SK-N-MC (cell line): ENCODE data around the gene RALGAPA2.
A peak's percentile ranks its signal among the peaks of the same experiment; 100 is the strongest.

Experiments used
- DNase-seq: peaks from one replicate; pipeline ENCODE4 v3.0.0-alpha.2; 2011; ENCODE audit warnings: low read depth, low spot score
- H3K27ac ChIP-seq: fragments of 200-600 bp; sonication (generic); 2 replicates; pipeline ENCODE4 v1.5.1; 2016; ENCODE audit warnings: mixed run types
- H3K36me3 ChIP-seq: fragments of 200-600 bp; sonication (generic); 2 replicates; pipeline ENCODE4 v1.6.1; 2017; ENCODE audit warnings: antibody characterized with exemption, low read length, mixed read lengths; ENCODE audit not compliant: insufficient read depth
- H3K4me3 ChIP-seq: fragments of 200-600 bp; sonication (generic); 2 replicates; pipeline ENCODE4 v1.5.1; 2016
- H3K9ac ChIP-seq: fragments of 200-600 bp; sonication (generic); 2 replicates; pipeline ENCODE4 v1.8.0; 2017; ENCODE audit warnings: mixed run types, mixed read lengths; ENCODE audit not compliant: insufficient read length
- H3K9me3 ChIP-seq: fragments of 200-600 bp; sonication (generic); 2 replicates; pipeline ENCODE4 v1.6.1; 2017; ENCODE audit warnings: low read depth, mild to moderate bottlenecking, antibody characterized with exemption, low read length, moderate library complexity, mixed read lengths
- EZH2 ChIP-seq: fragments of 200-600 bp; sonication (generic); IDR thresholded peaks from one replicate; pipeline ENCODE4 v1.6.1; 2017; ENCODE audit warnings: antibody characterized with exemption
- FOXP2 ChIP-seq: optimal IDR thresholded peaks from 2 replicates; pipeline ENCODE3; 2011; ENCODE audit warnings: mild to moderate bottlenecking, moderate library complexity; ENCODE audit not compliant: insufficient read depth; ENCODE audit errors: extremely low read length, control extremely low read depth
- POLR2AphosphoS5 ChIP-seq: IDR thresholded peaks from 2 replicates; pipeline ENCODE4 v1.6.1; 2012; ENCODE audit warnings: mild to moderate bottlenecking, low read depth, low read length, borderline replicate concordance

RALGAPA2 gene

DNA sequence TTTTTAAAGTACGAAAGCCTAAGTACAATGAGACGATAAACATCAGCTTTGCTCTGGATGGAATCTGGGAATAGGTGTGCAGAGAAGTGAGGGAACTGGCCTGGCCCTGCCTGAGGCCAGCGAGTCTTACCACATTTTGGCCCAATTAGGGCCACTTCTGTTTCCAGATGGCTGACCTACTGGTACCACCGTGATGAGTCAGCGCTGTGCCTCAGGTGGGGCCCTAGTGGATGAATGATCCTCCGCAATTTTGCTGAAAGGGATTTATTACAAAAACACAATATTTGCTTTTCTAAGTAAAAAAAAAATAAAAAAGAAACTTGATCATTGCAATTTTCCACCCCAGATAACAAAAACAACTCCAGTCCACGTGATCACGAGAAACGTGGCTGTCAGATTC is 322.1 kb downstream of the RALGAPA2 start:
- TF ChIP-seq EZH2 = no peak
- no peak overlapping the region for H3K4me3 ChIP-seq
- H3K36me3 ChIP-seq = no peaks in the 10 kb centered on the region

DNA sequence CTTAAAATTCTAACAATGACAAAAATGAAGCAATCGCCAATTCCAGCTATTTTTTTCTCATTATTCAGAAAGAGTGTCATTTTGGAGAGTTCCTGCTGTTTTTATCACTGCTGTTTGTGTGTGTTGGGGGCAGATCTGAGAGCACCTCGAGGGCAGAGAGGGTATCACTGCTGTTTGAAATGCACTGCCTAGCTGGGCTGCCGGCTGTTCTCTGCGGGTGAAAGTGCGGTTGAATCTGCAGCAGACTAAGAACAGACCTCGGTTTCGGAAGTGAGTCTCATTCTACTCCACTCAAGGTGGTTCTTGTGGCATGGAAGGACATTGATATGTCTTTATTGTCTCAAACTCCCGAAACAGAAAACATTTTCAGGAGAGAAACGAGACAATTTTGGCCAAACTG is 326.3 kb downstream of the RALGAPA2 start:
- no peak for DNase-seq
- H3K36me3 ChIP-seq = no peaks in the 10 kb centered on the region
- no peaks in the 10 kb centered on the region for H3K9me3 ChIP-seq
- no peak overlapping the region for H3K27ac ChIP-seq
- no peak for TF ChIP-seq POLR2AphosphoS5
- no peak for TF ChIP-seq FOXP2
- TF ChIP-seq EZH2 = no peak
- H3K4me3 ChIP-seq = no peak overlapping the region
- no peak overlapping the region for H3K9ac ChIP-seq

More for the DNA sequence above, 322.1 kb downstream of the RALGAPA2 start:
- Histone ChIP-seq H3K27ac (no peak overlapping the region), H3K9ac (no peak overlapping the region), H3K9me3 (no peaks in the 10 kb centered on the region)
- DNase-seq = no peak

DNA sequence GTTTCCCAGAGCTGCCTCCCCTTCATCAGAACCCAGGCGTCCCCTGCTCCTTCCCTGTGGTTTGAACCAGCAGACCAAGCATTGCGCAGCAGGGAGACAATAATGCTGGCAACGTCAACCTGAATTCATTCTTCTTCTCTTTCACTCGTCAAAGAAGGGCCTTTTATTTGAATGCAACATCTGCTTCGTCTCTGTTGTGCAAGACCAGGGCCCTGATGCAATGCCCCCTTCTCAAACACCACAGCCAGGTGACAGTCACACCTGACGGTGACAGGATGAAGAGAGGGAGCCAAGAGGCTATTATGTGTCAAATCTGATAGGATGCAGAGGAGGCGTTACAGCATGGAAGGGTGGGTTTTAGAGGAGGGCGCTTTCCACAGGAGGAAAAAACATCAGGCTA is 336.6 kb downstream of the RALGAPA2 start:
- TF ChIP-seq EZH2 (no peak), FOXP2 (no peak), POLR2AphosphoS5 (no peak)
- DNase-seq = no peak
- Histone ChIP-seq H3K9ac (no peak overlapping the region), H3K36me3 (no peaks in the 10 kb centered on the region), H3K27ac (no peak overlapping the region), H3K9me3 (no peaks in the 10 kb centered on the region), H3K4me3 (no peak overlapping the region)

DNA sequence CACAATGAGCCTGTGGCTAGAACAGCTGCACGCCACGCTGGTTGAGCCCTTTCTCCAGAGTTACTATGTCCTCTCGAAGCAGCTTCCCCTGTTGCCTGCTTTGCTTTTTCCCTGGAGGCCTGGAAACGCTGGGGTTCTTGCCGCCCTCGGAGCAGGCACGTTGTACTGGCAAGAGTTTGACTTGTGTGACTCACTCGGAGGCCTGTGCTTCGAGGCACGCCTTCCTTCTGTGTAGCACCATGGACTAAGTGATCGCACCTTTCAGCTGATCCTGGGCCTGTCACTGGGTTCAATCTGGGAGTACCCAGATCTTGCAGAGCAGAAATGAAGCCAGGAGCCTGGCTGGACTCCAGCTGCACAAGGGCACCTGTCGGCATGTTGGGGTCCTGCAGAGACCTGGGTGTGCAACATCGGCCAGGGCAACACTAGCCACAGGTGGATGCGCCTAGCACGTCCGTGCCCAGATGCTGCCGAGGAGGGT is 339.3 kb downstream of the RALGAPA2 start:
- H3K4me3 ChIP-seq = no peak overlapping the region
- H3K27ac ChIP-seq = no peak overlapping the region
- no peaks in the 10 kb centered on the region for H3K36me3 ChIP-seq
- TF ChIP-seq POLR2AphosphoS5 (no peak), FOXP2 (no peak), EZH2 (no peak)
- H3K9ac ChIP-seq = no peak overlapping the region
- H3K9me3 ChIP-seq = no peaks in the 10 kb centered on the region
- no peak for DNase-seq

DNA sequence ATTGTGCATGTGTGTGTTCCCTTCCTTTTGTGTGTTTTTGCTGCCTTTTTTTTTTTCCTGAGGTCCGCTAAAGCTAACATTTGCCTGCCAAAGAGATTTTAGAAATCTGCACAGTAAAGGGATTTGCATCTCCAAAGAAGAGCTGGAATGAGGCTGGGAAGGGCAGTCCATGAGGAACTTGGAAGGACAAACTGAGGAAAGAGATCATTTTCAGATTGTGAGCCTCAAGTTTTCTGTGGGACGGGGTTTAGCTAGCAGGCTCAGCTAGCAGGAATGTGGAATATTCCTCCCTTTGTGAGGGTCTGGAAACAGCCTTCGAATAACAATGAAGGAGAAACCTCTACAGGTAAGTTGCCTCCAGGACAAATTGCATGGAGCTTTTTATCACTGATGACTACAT is 340.8 kb downstream of the RALGAPA2 start:
- Histone ChIP-seq H3K9me3 (no peaks in the 10 kb centered on the region), H3K4me3 (no peak overlapping the region), H3K36me3 (no peaks in the 10 kb centered on the region), H3K9ac (no peak overlapping the region), H3K27ac (no peak overlapping the region)
- TF ChIP-seq POLR2AphosphoS5 (no peak), FOXP2 (no peak), EZH2 (no peak)
- DNase-seq = no peak

DNA sequence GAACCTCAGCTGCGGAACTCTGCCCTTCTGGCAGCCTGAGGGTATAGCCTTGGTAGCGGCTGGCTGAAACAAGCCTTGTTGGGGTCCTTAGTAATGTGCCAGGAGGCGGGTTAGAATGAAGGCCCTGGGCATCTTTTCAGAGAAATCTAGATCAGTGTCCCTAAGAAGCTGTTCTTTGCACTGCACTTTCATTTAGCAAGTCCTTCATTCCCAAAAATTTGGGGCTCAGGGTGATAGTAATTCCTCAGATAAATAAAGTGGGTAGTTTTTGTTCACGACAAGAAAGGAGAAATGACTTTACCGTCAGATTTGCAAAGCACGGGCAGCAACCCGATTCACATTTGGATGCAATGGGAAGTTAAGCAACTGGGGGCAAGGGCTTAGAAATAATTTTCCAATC is 341.4 kb downstream of the RALGAPA2 start:
- Histone ChIP-seq H3K9ac (no peak overlapping the region), H3K4me3 (no peak overlapping the region), H3K27ac (no peak overlapping the region)

DNA sequence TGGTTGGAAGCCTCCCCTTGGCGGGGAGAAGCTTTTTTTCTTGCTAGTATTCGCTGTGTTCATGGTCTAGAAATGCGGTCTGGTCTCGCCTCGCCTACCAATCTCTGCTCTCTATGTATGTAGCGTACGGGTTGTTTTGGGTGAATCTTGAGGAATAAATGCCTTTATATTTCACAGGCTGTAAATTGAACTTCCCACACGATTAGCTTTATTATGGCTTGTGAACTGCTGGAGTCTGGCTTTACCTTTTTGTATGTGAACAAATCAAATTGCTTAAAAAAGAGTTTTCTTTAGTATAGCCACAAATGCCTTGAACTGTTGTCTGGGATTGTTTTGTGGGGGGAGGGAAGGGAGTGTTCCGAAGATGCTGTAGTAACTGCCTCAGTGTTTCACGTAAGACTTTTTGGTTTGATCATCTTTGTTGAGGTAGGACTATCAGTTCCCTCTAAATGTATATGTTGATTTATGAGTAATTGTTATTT is 342.3 kb downstream of the RALGAPA2 start:
- no peak overlapping the region for H3K9ac ChIP-seq

More for the DNA sequence above, 341.4 kb downstream of the RALGAPA2 start:
- no peak for DNase-seq
- H3K36me3 ChIP-seq = no peaks in the 10 kb centered on the region
- no peaks in the 10 kb centered on the region for H3K9me3 ChIP-seq
- no peak for TF ChIP-seq EZH2
- no peak for TF ChIP-seq POLR2AphosphoS5
- no peak for TF ChIP-seq FOXP2

DNA sequence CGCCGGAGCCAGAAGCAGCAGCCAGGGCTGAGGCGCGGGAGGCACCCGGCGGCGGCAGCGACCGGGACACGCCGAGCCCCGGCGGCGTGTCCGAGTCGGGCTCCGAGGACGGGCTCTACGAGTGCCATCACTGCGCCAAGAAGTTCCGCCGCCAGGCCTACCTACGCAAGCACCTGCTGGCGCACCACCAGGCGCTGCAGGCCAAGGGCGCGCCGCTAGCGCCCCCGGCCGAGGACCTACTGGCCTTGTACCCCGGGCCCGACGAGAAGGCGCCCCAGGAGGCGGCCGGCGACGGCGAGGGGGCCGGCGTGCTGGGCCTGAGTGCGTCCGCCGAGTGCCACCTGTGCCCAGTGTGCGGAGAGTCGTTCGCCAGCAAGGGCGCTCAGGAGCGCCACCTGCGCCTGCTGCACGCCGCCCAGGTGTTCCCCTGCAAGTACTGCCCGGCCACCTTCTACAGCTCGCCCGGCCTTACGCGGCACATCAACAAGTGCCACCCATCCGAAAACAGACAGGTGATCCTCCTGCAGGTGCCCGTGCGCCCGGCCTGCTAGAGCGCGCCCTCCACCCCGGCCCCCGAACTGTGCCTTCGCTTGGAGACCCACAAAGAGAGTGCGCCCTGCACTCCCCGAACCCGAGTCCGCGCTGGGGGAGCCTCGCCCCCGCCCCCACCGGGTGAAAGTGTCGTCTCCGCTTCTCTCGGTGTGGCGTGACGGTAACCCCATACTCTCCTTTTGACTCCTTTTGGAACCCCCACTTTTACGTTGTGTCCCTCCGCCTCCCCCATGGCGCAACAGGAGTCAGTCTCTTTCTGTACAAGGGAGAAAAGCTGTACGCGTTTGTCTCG is 343.0 kb downstream of the RALGAPA2 start:
- Histone ChIP-seq H3K9ac (no peak overlapping the region), H3K27ac (no peak overlapping the region), H3K9me3 (no peaks in the 10 kb centered on the region), H3K4me3 (peak overlapping the region; percentile 81), H3K36me3 (no peaks in the 10 kb centered on the region)
- TF ChIP-seq FOXP2 = no peak
- no peak for TF ChIP-seq EZH2
- no peak for TF ChIP-seq POLR2AphosphoS5
- no peak for DNase-seq

More for the DNA sequence above, 342.3 kb downstream of the RALGAPA2 start:
- DNase-seq = no peak
- H3K27ac ChIP-seq = no peak overlapping the region
- no peaks in the 10 kb centered on the region for H3K36me3 ChIP-seq
- peak overlapping the region; percentile 81 for H3K4me3 ChIP-seq
- TF ChIP-seq POLR2AphosphoS5 = no peak
- no peak for TF ChIP-seq FOXP2
- TF ChIP-seq EZH2 = no peak
- no peaks in the 10 kb centered on the region for H3K9me3 ChIP-seq
